PC-9 (cell line): ENCODE measurements around the gene CUX1.

Experiments
- EZH2 ChIP-seq: fragments of 200-600 bp; sonication (generic); IDR thresholded peaks from 2 replicates; pipeline ENCODE4 v1.8.0; 2017; ENCODE audit warnings: antibody characterized with exemption, low read depth
- TF ChIP-seq, protein P1 (sequence below): fragments of 200-600 bp; sonication (generic); conservative IDR thresholded peaks from 2 replicates; pipeline ENCODE4 v1.6.1; 2017; ENCODE audit warnings: mixed run types, antibody characterized with exemption, mild to moderate bottlenecking, moderate library complexity

GRCh38 chr7:102077081-102077480 is 259.7 kb downstream of the CUX1 start:
- TF ChIP-seq, protein P1, sequence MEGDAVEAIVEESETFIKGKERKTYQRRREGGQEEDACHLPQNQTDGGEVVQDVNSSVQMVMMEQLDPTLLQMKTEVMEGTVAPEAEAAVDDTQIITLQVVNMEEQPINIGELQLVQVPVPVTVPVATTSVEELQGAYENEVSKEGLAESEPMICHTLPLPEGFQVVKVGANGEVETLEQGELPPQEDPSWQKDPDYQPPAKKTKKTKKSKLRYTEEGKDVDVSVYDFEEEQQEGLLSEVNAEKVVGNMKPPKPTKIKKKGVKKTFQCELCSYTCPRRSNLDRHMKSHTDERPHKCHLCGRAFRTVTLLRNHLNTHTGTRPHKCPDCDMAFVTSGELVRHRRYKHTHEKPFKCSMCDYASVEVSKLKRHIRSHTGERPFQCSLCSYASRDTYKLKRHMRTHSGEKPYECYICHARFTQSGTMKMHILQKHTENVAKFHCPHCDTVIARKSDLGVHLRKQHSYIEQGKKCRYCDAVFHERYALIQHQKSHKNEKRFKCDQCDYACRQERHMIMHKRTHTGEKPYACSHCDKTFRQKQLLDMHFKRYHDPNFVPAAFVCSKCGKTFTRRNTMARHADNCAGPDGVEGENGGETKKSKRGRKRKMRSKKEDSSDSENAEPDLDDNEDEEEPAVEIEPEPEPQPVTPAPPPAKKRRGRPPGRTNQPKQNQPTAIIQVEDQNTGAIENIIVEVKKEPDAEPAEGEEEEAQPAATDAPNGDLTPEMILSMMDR = no peak
- no peak for TF ChIP-seq EZH2
